Left lung (tissue), 10 donors: ENCODE data around the gene PRDM8. TPM values are rescaled to one million over a fixed set of nuclear protein-coding genes. Genes with fewer than 3 reads are reported as not detected.

Experiments
- ATAC-seq: fragments of 200-7000 bp; cut with Tn5 transposase; one replicate; pipeline ENCODE4 v1.9.1; 2020; ENCODE audit warnings: moderate library complexity
- DNase-seq, 4 donors: peaks; one replicate each; pipeline ENCODE4 v3.0.0-alpha.2; 2013 to 2020
- H3K27ac ChIP-seq, 2 donors: fragments of 200-600 bp; sonication (generic) in 1 of 2; one replicate each; pipeline versions ENCODE4 v1.5.0 to v1.8.0; 2020 to 2021
- H3K27me3 ChIP-seq, 2 donors: fragments of 200-600 bp; sonication (generic) in 1 of 2; one replicate each; pipeline versions ENCODE4 v1.5.0 to v1.8.0; 2020 to 2021
- H3K36me3 ChIP-seq, 2 donors: fragments of 200-600 bp; sonication (generic) in 1 of 2; one replicate each; pipeline versions ENCODE4 v1.5.0 to v1.8.0; 2020 to 2021
- H3K4me1 ChIP-seq, 2 donors: fragments of 200-600 bp; one replicate each; pipeline ENCODE4 v1.8.0; 2021
- H3K4me3 ChIP-seq, 2 donors: fragments of 200-600 bp; sonication (generic) in 1 of 2; one replicate each; pipeline versions ENCODE4 v1.5.0 to v1.8.0; 2020 to 2021; ENCODE audit warnings: mild to moderate bottlenecking in 1 of 2
- H3K9me3 ChIP-seq, 2 donors: fragments of 200-600 bp; sonication (generic) in 1 of 2; one replicate each; pipeline versions ENCODE4 v1.5.0 to v1.8.0; 2020 to 2021
- intact Hi-C, 2 donors: fragments of 100-400 bp; cut with DNase I; formaldehyde crosslinking; loops; one replicate each; pipeline versions ENCODE4 v1.11.2 to v1.14.2; 2022
- polyA plus RNA-seq, 6 donors: library from polyadenylated mRNA; unstranded; fragments of 120-200 nt; gene quantifications; one replicate each; pipeline ENCODE4 v1.2.1, GENCODE V29; 2013; ENCODE audit not compliant: insufficient read length in 6 of 6
- total RNA-seq, 2 donors: library from RNA; stranded (reverse); fragmentation: NEBNext Ultra II Directional; extraction: Animal tissue kit (Norgen Biotek cat#: 25700); gene quantifications; one replicate each; pipeline ENCODE4 v1.2.1, GENCODE V29; 2021
- TF ChIP-seq, protein P1 (sequence below), 2 donors: fragments of 200-600 bp; sonication (generic) in 1 of 2; IDR thresholded peaks; one replicate each; pipeline versions ENCODE4 v1.5.0 to v1.8.0; 2021; ENCODE audit warnings: antibody characterized with exemption in 2 of 2
- donor health status: DM: no; HTN: yes; CAD: no.
- donor health status: DM: no; HTN: no; CAD: no.

PRDM8 gene
- total and polyA plus RNA-seq, 8 donors, result 0.41 to 1.9 (median 1.2) TPM

DNA sequence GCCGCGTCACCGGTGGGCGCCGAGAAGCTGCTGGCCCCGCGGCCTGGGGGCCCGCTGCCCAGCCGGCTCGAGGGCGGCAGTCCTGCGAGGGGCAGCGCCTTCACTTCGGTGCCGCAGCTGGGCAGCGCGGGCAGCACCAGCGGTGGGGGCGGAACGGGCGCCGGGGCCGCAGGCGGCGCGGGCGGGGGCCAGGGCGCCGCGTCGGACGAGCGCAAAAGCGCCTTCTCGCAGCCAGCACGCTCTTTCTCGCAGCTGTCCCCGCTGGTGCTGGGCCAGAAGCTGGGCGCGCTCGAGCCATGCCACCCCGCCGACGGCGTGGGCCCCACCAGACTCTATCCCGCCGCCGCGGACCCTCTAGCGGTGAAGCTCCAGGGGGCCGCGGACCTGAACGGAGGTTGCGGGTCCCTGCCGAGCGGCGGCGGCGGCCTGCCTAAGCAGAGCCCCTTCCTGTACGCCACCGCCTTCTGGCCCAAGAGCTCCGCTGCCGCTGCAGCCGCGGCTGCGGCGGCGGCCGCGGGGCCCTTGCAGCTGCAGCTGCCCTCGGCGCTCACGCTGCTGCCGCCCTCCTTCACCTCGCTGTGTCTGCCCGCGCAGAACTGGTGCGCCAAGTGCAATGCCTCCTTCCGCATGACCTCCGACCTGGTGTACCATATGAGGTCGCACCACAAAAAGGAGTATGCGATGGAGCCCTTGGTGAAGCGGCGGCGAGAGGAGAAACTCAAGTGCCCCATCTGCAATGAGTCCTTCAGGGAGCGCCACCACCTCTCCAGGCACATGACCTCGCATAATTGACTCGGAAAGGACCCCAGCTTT is 5.6 kb downstream of the PRDM8 start:
- Histone ChIP-seq H3K36me3 (no peaks in the 10 kb centered on the region), H3K27me3 (peaks cover 58 to 90% of the 10 kb centered on the region in 2 donors), H3K9me3 (no peaks in the 10 kb centered on the region), H3K4me1 (peaks cover 5 to 23% of the 10 kb centered on the region in 2 donors), H3K4me3 (peak overlapping the region; percentile 39 to 64), H3K27ac (peak overlapping the region in 1 of 2 donors; percentile 61)
- DNase-seq (peak in 1 of 4 donors; percentile 86), ATAC-seq (peak; percentile 42)
- intact Hi-C loops, result no loop called here
- TF ChIP-seq, protein P1, sequence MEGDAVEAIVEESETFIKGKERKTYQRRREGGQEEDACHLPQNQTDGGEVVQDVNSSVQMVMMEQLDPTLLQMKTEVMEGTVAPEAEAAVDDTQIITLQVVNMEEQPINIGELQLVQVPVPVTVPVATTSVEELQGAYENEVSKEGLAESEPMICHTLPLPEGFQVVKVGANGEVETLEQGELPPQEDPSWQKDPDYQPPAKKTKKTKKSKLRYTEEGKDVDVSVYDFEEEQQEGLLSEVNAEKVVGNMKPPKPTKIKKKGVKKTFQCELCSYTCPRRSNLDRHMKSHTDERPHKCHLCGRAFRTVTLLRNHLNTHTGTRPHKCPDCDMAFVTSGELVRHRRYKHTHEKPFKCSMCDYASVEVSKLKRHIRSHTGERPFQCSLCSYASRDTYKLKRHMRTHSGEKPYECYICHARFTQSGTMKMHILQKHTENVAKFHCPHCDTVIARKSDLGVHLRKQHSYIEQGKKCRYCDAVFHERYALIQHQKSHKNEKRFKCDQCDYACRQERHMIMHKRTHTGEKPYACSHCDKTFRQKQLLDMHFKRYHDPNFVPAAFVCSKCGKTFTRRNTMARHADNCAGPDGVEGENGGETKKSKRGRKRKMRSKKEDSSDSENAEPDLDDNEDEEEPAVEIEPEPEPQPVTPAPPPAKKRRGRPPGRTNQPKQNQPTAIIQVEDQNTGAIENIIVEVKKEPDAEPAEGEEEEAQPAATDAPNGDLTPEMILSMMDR (IDR thresholded peaks at IDR 0.05), result no peak

DNA sequence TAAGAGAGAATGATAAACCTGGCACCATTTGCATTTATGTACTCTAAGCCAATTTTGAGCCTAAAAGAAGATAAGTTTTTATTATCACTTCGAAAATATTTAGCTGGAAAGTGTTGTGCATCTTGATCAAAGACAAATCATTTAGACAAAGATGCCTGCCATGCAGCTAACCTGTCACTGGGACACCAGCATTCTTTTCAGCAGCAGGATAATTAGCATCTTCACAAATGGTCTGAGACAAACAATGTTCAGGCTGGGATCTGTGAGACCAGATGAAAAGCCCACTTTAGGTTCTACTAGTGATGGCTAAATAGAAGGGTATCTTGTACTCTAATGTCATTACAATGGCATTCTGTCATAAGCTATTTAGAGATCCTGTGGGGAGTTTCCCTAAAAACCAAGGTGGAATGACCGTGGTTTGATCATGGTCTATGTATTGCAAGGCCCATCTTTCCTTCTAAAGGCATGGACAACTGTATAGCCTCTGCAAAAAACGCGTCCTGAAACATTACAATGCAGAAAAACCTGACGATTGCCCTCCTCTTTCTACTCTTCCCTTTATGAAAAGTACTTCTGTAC is 7.2 kb downstream of the PRDM8 start:
- no peaks in the 10 kb centered on the region for H3K36me3 ChIP-seq
- TF ChIP-seq, protein P1 (IDR thresholded peaks at IDR 0.05), result no peak
- H3K9me3 ChIP-seq, result no peaks in the 10 kb centered on the region
- intact Hi-C loops, result no loop called here
- DNase-seq (no peak), ATAC-seq (no peak)
- H3K4me3 ChIP-seq, result no peak overlapping the region
- H3K27ac ChIP-seq, result no peak overlapping the region
- H3K27me3 ChIP-seq, result peaks cover 42 to 83% of the 10 kb centered on the region in 2 donors
- peaks cover 3 to 18% of the 10 kb centered on the region in 2 donors for H3K4me1 ChIP-seq

DNA sequence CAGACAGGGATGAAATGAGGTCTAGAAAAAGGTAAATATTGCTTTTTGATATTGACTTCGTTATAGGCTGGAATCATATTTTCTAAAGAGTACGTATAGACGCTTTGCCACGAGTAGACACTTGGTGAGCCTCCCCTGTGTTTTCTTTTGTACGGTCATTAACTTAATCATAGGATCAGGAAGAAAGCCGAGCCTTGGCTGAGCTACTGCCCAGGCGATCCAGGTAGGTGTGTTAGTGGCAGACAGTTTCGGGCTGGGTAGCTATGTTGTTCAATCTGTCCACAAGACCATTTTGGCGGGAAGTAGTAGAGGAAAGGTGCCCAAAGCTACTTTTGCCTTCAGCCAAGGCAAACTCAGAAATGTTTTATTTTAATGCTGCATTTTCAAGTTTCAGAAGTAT is 8.8 kb downstream of the PRDM8 start:
- Histone ChIP-seq H3K4me1 (peaks cover 3 to 18% of the 10 kb centered on the region in 2 donors), H3K36me3 (no peaks in the 10 kb centered on the region), H3K9me3 (no peaks in the 10 kb centered on the region), H3K4me3 (no peak overlapping the region), H3K27ac (no peak overlapping the region), H3K27me3 (peaks cover 36 to 79% of the 10 kb centered on the region in 2 donors)
- intact Hi-C loops, result no loop called here
- ATAC-seq (no peak), DNase-seq (no peak)
- TF ChIP-seq, protein P1 (IDR thresholded peaks at IDR 0.05), result no peak

DNA sequence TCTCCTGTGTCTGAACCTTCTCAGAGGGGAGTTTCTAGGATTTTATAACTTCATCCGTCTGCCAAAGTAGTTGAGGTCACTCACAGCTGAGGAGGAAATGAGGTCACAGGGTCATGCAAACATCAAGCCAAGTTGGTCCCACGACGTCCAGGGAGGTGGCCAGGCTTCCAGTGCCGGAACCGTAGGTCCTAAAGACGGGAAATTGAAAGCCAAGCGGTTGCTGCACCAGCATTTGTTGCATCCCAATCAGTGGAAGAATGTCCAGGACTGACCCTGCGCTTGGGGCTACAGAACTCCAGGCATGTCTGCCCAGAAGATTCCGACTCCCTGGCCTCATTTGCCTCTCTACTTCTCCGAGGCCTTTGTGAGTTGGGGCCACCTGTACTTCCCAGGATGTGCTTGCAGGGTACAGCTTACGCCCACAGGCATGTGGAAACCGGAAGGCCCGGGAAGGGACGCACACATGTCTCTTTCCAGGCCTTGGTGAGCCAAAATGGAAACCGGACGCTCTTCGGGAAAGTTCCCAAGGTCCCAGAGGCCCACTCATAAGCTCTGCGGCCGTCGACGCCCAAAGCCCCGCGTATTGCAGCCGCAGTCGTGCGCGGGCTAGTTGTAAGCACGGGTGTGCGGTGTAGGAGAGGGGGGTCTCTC is 9.3 kb downstream of the PRDM8 start:
- no peaks in the 10 kb centered on the region for H3K9me3 ChIP-seq
- no peaks in the 10 kb centered on the region for H3K36me3 ChIP-seq
- TF ChIP-seq, protein P1 (IDR thresholded peaks at IDR 0.05), result no peak
- intact Hi-C loops, result no loop called here
- ATAC-seq, result no peak
- peak in 1 of 4 donors; percentile 62 for DNase-seq
- peaks cover 3 to 12% of the 10 kb centered on the region in 2 donors for H3K4me1 ChIP-seq
- peaks cover 36 to 79% of the 10 kb centered on the region in 2 donors for H3K27me3 ChIP-seq
- no peak overlapping the region for H3K27ac ChIP-seq
- no peak overlapping the region for H3K4me3 ChIP-seq

DNA sequence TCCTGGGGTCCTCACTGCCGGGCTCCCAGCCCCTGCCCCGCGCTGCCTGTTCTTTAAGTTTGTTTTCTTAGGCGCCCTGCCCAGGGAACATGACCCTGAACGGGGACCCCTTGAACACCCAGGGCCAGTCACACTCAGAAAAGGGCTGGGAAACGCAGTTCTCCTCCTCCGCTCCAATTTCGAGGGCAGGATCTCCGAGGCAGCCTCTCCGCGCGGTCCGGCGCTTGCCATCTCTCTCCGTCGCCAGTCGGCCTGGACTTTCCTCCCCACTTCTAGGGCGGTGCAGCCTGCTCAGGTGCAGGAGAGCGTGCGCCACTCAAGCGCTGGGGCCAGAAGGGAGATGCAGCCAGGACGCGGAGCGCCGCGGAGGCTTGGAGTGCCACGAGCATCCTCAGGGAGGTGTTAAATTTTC is 9.9 kb downstream of the PRDM8 start:
- TF ChIP-seq, protein P1 (IDR thresholded peaks at IDR 0.05), result no peak
- no peak overlapping the region for H3K4me3 ChIP-seq
- H3K36me3 ChIP-seq, result no peaks in the 10 kb centered on the region
- peaks cover 36 to 77% of the 10 kb centered on the region in 2 donors for H3K27me3 ChIP-seq
- H3K4me1 ChIP-seq, result peaks cover 0 to 7% of the 10 kb centered on the region in 2 donors
- ATAC-seq (no peak), DNase-seq (peak in 1 of 4 donors; percentile 83)
- H3K27ac ChIP-seq, result no peak overlapping the region
- intact Hi-C loops, result no loop called here
- no peaks in the 10 kb centered on the region for H3K9me3 ChIP-seq
